Sigmoid colon (tissue), 4 donors: ENCODE data around the gene MOCS1.

Source experiments
- CTCF ChIP-seq, 4 experiments: fragments of 450-650 bp in 3 of 4; fragments of 200-600 bp in 1 of 4; IDR thresholded peaks; one replicate each; pipeline ENCODE4 v1.5.1; 2016 to 2019; ENCODE audit warnings: antibody characterized with exemption in 4 of 4, mild to moderate bottlenecking in 3 of 4, moderate library complexity in 2 of 4
- EP300 ChIP-seq, 4 donors: sonication (generic); formaldehyde crosslinking; IDR thresholded peaks; one replicate each; pipeline ENCODE4 v1.6.1; 2017; ENCODE audit warnings: antibody characterized with exemption in 4 of 4
- POLR2A ChIP-seq, 2 donors: fragments of 450-650 bp; IDR thresholded peaks; one replicate each; pipeline ENCODE4 v1.6.1; 2016; ENCODE audit warnings: antibody characterized with exemption in 2 of 2, mild to moderate bottlenecking in 2 of 2, moderate library complexity in 2 of 2
- POLR2AphosphoS5 ChIP-seq, 4 donors: sonication (generic); formaldehyde crosslinking; IDR thresholded peaks; one replicate each; pipeline ENCODE4 v1.6.1; 2017; ENCODE audit warnings: antibody characterized with exemption in 4 of 4

GRCh38 chr6:39937686-39938333, 3.5 kb upstream of the MOCS1 start:
- TF ChIP-seq CTCF (IDR thresholded peaks at IDR 0.05) (no peak), POLR2A (IDR thresholded peaks at IDR 0.05) (no peak), POLR2AphosphoS5 (IDR thresholded peaks at IDR 0.05) (no peak), EP300 (IDR thresholded peaks at IDR 0.05) (no peak)
